HG03432 (cell line): ENCODE results near the gene CDH15.
"Not testable (repeated sequence)": the region's sequence is repeated elsewhere in the genome, so short reads cannot be mapped to it uniquely, and the experiment has no call there.

Experiments used
- ATAC-seq: cut with Tn5 transposase; IDR thresholded peaks from one replicate; pipeline ENCODE4 v1.9.1; 2021; ENCODE audit warnings: mild to moderate bottlenecking, moderate library complexity; ENCODE audit not compliant: unreplicated experiment

CDH15 gene

GRCh38 chr16:89155184-89155679 lies 16.3 kb upstream of the CDH15 start:
- ATAC-seq: no peak

GRCh38 chr16:89155851-89156739 lies 15.5 kb upstream of the CDH15 start:
- ATAC-seq: no peak

- ATAC-seq: no peak
These were observed 14.6 kb upstream of the CDH15 start for GRCh38 chr16:89156740-89157645.

GRCh38 chr16:89157778-89158177 lies 13.8 kb upstream of the CDH15 start:
- ATAC-seq: no peak

- no peak for ATAC-seq
These were observed 12.3 kb upstream of the CDH15 start for GRCh38 chr16:89159066-89159849.

GRCh38 chr16:89159850-89160354 lies 11.6 kb upstream of the CDH15 start:
- ATAC-seq: no peak

GRCh38 chr16:89160977-89161701 lies 10.4 kb upstream of the CDH15 start:
- no peak for ATAC-seq

- no peak for ATAC-seq
These were observed 9.5 kb upstream of the CDH15 start for GRCh38 chr16:89161763-89162713.

- ATAC-seq: no peak
These were observed 8.3 kb upstream of the CDH15 start for GRCh38 chr16:89163297-89163696.

GRCh38 chr16:89164436-89164835 lies 7.1 kb upstream of the CDH15 start:
- ATAC-seq: no peak

- ATAC-seq: no peak
These were observed 6.5 kb upstream of the CDH15 start for GRCh38 chr16:89164847-89165680.

- ATAC-seq: not testable (repeated sequence)
These were observed 5.9 kb upstream of the CDH15 start for GRCh38 chr16:89165681-89165979.

GRCh38 chr16:89166696-89167424 lies 4.7 kb upstream of the CDH15 start:
- ATAC-seq: no peak

- peak; percentile 33 for ATAC-seq
These were observed 4.1 kb upstream of the CDH15 start for GRCh38 chr16:89167425-89167941.

GRCh38 chr16:89168381-89169189 lies 3.0 kb upstream of the CDH15 start:
- ATAC-seq: no peak

GRCh38 chr16:89169778-89170177 lies 1.8 kb upstream of the CDH15 start:
- ATAC-seq: no peak
